HG03460 (cell line): Measurements from ENCODE around the gene CNGB1.
"Not testable (repeated sequence)": the region's sequence is repeated elsewhere in the genome, so short reads cannot be mapped to it uniquely, and the experiment has no call there.

Experiments
- ATAC-seq: cut with Tn5 transposase; IDR thresholded peaks from one replicate; pipeline ENCODE4 v1.9.1; 2021; ENCODE audit not compliant: unreplicated experiment

Gene CNGB1

DNA sequence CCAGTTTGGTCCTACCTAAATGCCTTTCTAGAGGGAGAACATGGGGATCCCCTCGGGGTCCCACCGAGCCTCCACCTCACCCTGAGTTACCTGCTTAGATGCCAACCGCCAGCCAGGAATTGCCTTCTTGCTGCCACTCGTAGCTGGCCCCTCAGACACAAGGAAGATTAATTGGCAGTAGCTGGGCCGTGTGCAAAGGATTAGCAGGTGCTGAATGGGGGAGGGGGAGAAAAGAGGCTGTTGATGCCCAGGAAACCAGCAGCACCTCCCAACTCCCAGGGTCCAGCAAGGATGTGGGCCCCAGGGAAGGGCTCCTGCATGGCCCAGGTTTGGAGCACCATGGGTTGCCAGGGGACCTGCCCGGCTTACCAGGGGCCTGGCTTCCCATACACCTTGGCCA lies at the start of gene CNGB1:
TSS of gene CNGB1 (minus strand) at position 159 of the 400 bp plus-strand sequence. CDS start 3,842 bp downstream, outside the sequence.
- ATAC-seq, result no peak

DNA sequence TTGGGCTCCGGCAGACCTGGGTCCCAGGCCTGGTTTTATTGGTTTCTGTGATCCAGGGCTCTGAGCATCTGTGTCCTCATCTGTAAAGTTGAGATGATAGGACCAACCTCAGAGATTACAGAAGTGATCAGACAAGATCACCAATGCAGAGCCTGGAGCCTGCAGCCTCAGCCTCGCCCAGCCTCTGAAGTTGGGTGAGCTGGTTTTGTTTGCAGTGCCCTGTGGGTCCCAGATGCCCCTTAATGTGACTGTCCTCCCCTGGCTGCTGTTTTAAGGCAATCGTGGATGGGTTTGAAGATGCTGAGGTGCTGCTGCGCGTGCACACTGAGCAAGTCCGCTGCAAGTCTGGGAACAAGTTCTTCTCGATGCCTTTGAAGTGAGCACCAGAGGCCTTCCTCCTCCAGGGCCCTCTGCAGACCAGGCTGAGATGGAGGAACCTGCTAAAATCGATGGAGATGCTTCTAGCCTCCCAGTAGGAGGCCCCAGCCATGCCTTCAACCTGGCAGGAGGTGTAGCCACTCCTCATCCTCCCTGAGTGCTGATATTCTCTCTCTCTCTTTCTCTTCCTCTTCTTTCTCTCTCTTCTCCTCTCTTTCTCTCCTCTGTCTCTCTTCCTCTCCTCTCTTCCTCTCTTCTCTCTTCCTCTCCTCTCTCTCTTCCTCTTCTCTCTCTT lies 49.1 kb upstream of the CNGB1 start:
- ATAC-seq, result no peak

DNA sequence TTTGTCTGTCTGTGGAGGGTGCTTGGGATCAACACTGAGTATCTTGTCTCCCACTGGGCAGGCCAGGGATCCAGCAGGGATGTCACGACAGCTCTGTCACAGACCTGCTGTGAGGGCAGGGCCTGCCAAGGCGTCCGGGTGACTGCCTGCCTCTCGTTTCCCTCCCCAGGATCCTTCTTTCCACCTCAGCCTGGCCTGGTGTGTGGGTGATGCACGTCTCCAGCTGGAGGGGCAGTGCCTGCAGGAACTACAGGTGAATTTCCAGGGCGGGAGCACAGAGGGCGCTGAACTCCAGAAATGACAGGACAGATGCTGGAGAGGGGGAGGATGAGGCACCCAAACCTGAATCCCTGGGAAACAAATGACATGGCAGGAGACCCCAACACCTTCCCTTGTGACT lies 47.9 kb upstream of the CNGB1 start:
- no peak for ATAC-seq

DNA sequence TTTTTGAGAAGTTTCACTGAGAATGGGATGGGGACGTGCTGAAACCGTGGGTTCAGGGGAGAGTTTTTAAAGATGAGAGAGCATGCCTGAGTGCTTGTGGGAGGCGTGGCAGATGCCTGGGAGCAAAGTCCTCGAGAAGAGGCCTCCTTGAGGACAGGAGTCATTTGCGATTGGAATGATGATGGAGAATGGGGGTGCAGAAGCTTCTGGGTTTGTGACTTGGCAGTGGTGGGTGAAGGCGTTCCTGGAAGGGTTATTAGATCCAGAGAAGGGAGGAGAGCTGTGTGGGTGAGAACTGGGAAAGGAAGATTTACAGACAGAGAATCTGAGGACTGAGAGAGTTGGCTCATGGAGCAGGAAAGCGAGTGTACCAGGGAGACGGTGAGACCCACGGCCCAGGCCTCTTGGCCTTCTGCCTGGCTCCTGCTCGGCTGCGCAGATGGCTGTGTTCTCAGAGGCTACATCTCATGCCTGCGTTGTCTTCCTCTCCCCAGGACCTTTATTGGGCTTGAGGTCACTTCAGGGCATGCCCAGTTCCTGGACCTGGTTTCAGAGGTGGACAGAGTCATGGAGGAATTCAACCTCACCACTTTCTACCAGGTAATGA lies 46.0 kb upstream of the CNGB1 start:
- ATAC-seq, result no peak

DNA sequence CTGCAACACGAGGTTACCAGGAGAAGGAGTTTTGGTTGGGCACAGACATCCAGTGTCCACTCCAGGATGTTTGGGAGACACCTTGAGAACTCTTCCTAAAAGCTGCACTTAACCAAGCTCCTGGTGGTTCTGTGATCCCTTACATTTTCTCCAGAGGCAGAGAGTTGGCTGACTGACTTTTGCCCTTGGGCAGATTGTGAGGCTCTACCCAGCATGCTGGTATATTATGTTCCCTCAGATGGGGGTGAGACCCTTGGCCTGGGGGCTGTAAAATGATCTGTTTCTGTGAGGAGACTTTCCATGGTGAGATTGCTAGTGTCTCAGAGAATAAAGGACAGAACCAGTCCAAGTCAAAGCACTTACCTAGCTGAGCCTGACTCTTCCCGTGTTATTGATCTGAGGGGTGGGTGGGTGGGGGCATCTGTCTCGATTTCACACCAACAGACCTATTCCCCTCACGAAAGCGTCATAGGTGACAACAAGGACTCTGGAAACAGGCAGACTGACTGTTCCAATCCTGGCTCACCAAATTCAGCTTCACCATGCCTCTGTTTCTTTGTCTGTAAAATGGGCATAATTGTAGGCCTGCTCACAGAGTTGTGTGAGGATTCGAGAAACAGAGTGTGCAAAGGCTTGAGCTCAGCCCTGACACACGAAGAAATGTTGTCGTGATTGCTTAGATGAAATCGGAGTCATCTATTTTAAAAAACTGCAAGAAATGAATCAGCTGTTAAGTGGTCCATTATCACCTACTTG lies 42.5 kb upstream of the CNGB1 start:
- no peak for ATAC-seq

DNA sequence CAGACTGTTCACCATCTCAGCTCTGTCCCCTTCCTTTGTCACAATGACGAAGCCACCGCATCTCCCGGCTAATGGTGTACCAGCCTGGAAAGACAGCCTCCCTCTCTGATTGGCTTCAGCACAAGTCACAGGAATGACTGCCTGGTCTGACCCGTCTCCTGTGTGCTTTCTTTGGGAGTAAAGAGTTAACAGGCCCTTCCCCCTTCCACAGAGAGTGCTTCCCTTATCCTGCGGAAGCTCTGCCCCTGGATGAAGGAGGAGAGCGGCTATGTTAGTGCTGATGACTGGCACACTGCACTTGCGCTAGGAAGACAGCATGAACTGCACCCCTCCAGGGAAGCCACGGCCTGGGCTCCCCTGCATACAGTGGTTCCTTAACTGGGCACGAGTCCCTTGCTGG lies 41.6 kb upstream of the CNGB1 start:
- ATAC-seq, result no peak

DNA sequence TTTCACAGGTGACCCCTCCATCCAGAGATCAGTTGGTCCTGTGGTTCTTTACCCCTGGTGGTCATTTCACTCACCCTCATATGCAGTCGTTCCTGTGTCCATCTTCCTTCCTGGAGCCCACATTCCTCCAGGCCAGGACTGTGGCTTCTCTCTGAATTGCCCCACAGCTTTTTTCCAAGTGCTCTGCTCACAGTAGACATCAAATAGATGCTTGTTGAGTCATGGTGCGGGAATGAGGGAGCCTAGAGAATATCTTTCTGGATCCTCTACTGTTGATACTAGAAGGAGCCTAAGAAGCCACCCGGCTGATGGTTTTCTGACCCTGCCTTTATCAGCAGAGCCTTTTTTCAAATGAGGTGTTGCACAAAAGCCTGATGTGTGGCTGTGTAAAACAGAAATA lies 40.7 kb upstream of the CNGB1 start:
- no peak for ATAC-seq

DNA sequence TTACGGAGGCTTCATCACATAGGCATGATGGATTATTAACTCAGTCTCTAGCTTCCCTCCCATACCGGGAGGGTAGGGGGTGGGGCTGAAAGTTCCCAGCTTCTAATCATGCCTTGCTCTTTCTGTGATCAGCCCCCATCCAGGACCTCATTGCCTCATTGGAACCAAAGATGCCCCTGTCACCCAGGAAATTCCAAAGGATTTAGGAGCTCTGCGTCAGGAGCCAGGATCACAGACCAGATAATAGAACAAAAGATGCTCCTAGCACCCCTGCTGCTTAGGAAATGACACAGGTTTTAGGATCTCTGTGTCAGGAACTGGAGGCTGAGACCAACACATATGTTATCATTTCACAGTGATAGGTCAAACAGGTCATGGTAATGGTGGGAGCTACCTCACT lies 40.0 kb upstream of the CNGB1 start:
- ATAC-seq, result no peak

DNA sequence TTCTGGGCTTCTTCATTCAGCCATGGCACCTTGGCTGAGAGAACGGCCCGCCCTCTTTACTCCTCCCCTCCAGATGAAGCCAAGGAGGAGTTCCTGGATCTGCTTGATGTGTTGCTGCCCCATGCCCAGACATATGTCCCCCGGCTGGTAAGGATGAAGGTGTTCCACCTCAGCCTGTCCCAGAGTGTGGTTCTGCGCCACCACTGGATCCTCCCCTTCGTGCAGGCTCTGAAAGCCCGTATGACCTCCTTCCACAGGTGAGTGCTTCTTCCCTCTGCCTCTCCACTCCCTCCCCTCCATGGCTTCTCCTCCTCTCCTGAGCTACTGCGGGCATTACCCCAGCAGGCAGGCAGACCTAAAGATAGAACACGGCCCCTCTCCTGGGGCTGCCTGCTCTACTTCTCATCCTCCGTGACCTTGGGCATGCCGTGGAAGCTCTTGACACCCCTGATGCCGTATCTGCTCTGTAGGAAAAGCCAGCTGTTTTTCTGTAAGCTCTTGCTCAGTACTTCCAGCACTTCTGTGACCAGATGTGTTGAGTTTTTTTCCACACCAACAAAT lies 39.0 kb upstream of the CNGB1 start:
- no peak for ATAC-seq

DNA sequence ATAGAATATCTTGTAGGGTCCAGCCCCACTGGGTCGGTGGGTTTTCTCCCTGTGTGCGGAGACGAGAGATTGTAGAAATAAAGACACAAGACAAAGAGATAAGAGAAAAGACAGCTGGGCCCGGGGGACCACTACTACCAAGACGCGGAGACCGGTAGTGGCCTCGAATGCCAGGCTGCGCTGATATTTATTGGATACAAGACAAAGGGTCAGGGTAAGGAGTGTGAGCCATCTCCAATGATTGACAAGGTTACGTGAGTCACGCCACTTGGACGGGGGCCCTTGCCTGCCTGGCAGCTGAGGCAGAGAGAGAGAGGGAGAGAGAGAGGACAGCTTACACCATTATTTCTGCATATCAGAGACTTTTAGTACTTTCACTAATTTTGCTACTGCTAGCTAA lies 33.8 kb upstream of the CNGB1 start:
- ATAC-seq, result not testable (repeated sequence)

DNA sequence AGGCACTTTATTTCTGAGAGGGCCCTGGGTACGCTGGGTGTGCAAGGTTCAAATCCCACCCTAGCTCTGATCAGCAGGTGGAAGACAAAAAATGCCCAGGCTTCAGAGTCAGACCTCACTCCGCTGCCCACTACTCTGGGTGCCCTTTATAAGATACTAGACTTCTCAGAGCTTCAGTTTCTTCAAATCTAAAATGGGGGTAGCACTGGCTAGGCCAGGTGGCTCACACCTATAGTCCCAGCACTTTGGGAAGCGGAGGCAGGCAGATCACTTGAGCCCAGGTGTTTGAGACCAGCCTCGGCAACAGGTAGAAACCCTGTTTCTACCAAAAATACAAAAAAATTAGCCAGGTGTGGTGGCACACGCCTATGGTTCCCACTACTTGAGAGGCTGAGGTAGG lies 32.0 kb upstream of the CNGB1 start:
- no peak for ATAC-seq

DNA sequence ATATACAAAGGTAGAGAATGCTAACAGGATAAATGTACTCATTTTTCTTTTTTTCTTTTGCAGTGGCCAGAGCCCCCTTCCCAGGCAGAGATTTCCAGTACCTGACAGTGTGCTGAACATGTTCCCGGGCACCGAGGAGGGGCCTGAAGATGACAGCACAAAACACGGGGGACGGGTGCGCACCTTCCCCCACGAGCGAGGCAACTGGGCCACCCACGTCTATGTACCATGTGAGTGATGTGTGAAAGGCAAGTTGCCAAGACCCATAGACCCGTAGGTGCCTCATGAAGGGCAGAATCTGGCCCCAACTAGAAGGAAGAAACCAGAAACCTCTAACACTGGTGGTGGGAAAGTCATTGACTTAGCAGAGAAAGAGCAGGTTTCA lies 31.5 kb upstream of the CNGB1 start:
- ATAC-seq, result no peak

DNA sequence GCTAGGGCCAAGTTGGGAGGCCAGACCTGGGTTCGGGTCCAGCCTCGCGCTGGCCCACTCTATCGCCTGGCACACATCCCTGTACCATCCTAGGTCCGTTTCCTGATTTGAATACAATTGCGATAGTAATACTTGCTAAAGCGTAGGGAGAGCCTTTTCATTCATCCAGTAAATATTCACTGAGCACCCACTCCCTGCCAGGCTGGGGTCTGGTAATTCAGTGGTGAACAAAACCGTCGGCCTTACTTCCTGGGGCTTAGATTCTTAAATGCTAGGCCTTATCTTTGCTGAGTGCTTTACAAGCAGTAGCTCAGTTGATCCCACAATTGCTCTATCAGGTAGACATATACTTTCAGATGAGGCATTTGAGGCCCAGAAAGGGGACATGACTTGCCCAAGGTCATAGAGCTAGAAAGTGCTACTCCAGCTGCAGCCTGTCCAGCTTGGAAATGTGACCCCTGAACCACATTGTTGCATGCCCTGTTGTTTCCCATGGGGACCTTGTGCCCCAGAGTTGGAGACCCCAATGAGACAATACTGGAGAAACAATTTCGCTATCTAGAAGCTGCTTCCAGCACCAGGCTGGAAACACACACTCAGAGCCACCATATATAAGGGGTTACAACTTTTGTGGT lies 31.0 kb upstream of the CNGB1 start:
- ATAC-seq, result peak; percentile 0

DNA sequence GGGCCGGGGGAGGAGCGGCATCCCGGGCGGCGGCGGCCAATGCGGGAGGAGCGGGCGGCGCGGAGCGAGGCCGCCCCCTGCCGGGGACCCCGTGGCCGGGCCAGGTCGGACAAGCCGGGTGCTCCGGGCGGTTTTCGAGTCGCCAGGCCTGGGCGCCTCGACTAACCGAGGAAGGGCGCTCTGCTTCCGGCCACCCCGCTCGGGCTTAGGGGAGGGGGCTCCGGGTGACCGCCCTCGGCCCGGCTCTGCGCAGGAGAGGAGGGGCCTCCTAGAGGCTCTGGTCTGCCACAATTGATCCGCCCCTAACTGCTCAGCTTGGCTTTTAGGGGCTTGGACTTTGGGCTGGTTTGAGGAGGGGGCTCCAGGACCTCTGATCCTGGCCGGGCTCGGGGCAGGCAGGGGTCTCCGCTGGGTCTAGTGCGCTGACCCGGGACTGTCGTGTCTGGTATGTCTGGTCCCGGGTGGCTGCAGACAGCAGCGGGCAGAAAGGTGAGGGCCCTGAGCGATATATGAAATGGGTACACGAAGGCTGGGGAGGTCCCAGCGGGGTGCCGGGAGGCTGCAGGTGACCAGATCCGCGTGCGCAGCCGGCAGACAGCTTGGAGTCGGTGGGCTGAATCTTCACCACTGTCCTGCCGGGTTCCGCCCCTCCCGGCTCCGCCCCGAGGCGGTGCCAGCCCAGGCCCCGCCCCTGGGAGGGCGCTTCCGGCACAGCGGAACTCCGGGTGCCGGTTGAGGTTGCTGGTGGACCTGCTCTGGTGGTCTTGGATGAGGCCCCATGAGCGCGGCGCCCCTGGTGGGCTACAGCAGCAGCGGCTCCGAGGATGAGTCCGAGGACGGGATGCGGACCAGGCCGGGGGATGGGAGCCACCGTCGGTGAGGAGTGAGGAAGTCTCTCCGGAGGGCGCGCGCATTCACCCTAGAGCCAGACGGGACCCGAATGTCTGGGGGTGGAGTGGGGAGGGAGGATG lies 30.1 kb upstream of the CNGB1 start, which contains the start of gene USB1:
TSS of gene USB1 (plus strand) at position 702 of the 971 bp plus-strand sequence. CDS start at position 779, 77 bp downstream.
- peak; percentile 74 for ATAC-seq

DNA sequence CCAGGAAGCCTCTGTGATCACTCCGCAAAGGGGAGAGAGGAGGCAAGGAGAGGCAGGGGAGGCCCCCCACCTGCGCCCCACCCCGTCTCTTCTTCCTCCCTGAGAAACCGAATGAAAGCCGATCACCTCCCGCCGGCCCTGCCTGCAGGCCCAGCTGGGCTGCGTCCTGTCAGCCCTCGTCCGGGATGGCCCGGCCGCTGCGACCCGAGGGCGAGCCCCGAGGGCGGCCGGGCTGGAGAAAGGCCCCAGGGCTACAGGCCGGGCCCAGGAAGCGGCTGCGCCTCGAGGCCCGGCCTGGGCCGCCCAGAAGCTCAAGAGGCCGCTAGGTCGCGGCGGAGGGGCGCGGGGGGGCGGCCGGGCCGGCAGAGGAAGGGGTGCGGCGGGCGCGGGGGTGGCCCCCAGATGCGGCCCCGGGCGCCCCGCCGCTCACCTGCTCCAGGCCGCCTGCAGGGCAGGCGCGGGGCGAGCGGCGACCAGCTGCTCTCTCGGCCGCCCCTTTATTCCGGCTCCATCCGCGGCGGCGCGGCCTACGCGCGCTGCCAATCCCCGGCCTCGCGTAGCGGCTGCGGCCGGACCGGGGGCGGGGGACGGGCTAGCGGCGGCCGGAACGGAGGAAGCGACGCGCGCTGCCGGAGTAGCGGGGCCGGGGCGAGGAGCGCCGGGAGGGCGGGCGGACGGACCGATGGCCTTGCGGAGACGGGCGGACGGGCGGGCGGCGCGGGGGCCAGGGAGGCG lies 29.2 kb upstream of the CNGB1 start, which contains the start of gene ZNF319:
TSS of gene ZNF319 (minus strand) at position 702 of the 735 bp plus-strand sequence. CDS start 2,407 bp downstream, outside the sequence.
- peak; percentile 12 for ATAC-seq

DNA sequence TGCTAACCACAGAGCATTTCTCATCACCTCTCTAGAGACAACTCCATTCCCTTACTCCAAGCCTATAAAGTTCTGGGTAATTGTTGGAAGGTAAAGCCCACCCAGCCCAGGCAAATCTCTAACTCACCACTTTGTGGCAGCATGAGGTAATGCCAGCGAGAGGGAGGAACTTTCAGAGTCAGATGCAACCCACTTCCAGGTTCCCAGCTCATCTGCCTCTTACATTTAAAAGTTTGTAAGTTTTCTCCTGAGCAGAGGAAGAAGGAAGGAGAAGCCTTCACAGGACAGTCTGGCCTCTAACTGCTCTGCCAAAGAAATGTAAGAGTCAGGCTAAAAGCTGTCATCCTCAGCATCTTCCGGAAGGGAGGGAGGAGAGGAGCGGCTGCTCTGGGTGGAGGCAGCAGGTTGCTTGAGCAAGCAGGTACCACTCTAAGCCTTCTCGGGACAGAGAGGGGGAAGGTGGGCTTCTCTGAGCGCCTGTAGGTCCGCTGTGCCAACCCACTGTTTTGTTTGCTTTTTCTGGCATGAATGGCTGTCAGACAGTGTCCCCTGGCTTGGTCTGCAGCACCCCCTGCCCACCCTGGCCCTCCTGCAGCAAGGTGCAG lies 28.5 kb upstream of the CNGB1 start:
- ATAC-seq, result no peak

DNA sequence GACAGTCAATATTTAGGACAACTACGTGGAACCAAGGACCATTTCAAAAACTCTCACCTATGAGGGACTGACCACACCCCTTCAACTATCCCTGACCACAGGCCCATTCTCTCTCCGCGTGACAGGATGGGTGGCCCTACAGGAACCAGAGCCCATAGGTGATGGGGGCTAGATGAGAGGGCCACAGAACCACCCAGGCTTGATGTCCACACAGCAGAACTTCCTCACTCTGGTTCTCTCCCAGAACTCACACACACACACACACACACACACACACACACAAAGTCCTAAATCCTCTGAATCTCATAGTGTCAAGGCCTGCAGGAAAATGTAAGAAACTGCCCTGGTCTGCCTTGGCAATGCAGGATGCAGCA lies 28.1 kb upstream of the CNGB1 start:
- ATAC-seq, result no peak

DNA sequence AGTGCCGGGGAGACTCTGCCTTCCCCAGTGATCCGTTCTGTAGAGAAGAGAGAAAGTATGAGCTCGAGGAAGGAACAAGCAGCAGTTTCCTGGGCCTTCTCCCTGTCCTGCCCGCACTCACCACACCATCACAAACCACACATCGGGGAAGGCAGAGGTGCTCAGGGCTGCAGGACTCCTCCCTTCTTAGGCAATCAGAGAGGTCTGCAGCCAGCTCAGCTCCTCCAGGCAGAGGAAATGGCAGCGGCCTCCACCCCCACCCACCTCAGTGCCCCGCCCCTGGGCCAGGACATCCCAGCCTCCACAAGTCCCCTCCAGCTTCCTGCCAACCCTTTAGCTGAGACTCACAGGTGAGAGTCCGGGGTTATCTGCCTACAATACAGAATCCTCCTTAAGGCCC lies 27.6 kb upstream of the CNGB1 start:
- ATAC-seq, result no peak
